Trophoblast cell (in vitro differentiated cells and primary cell): ENCODE data around the gene WDR6.

Experiments used
- DNase-seq, 2 donors: peaks; one replicate each; pipeline ENCODE4 v3.0.0-alpha.2; 2016
- H2AFZ ChIP-seq: 2 replicates; pipeline ENCODE4 v1.6.1; 2013; ENCODE audit warnings: low read length, moderate library complexity, mild to moderate bottlenecking; ENCODE audit not compliant: insufficient read depth, poor library complexity
- H2AK5ac ChIP-seq: 2 replicates; pipeline ENCODE4 v1.6.1; 2013; ENCODE audit warnings: mild to moderate bottlenecking, low read length
- H2BK120ac ChIP-seq: 2 replicates; pipeline ENCODE4 v1.6.1; 2013; ENCODE audit warnings: low read length, mild to moderate bottlenecking, moderate library complexity; ENCODE audit not compliant: insufficient read depth, poor library complexity
- H2BK12ac ChIP-seq: 2 replicates; pipeline ENCODE4 v1.6.1; 2013; ENCODE audit warnings: mild to moderate bottlenecking, low read length, moderate library complexity
- H2BK5ac ChIP-seq: 2 replicates; pipeline ENCODE4 v1.6.1; 2013; ENCODE audit warnings: low read length, low read depth, moderate library complexity, mild to moderate bottlenecking; ENCODE audit not compliant: poor library complexity
- H3K14ac ChIP-seq: 2 replicates; pipeline ENCODE4 v1.6.1; 2013; ENCODE audit warnings: mild to moderate bottlenecking, low read length
- H3K18ac ChIP-seq: 2 replicates; pipeline ENCODE4 v1.6.1; 2013; ENCODE audit warnings: mild to moderate bottlenecking, low read length
- H3K23ac ChIP-seq: 2 replicates; pipeline ENCODE4 v1.6.1; 2013; ENCODE audit warnings: low read length
- H3K27ac ChIP-seq: 2 replicates; pipeline ENCODE4 v1.5.1; 2013; ENCODE audit warnings: low read depth, mild to moderate bottlenecking, inconsistent platforms, low read length, moderate library complexity
- H3K27me3 ChIP-seq: 2 replicates; pipeline ENCODE4 v1.6.1; 2013; ENCODE audit warnings: inconsistent platforms, mild to moderate bottlenecking, low read length, moderate library complexity; ENCODE audit not compliant: insufficient read depth
- H3K36me3 ChIP-seq, 2 experiments: 1 replicate in 1 of 2; 2 replicates in 1 of 2; pipeline ENCODE4 v1.6.1; 2013; ENCODE audit warnings: low read length in 2 of 2, mild to moderate bottlenecking in 2 of 2, moderate library complexity in 1 of 2; ENCODE audit not compliant: insufficient read depth in 2 of 2, control insufficient read depth in 1 of 2
- H3K4ac ChIP-seq: 2 replicates; pipeline ENCODE4 v1.6.1; 2013; ENCODE audit warnings: low read depth, mild to moderate bottlenecking, low read length, moderate library complexity
- H3K4me1 ChIP-seq, 2 experiments: 1 replicate in 1 of 2; 2 replicates in 1 of 2; pipeline ENCODE4 v1.6.1; 2013; ENCODE audit warnings: low read length in 2 of 2, mild to moderate bottlenecking in 2 of 2, moderate library complexity in 1 of 2; ENCODE audit not compliant: insufficient read depth in 2 of 2, control insufficient read depth in 1 of 2
- H3K4me2 ChIP-seq: 2 replicates; pipeline ENCODE4 v1.6.1; 2013; ENCODE audit warnings: inconsistent platforms, mild to moderate bottlenecking, low read length, moderate library complexity
- H3K4me3 ChIP-seq: 2 replicates; pipeline ENCODE4 v1.5.1; 2013; ENCODE audit warnings: mild to moderate bottlenecking, low read depth, low read length, inconsistent platforms
- H3K79me1 ChIP-seq: one replicate; pipeline ENCODE4 v1.6.1; 2013; ENCODE audit warnings: low read length
- H3K79me2 ChIP-seq: 2 replicates; pipeline ENCODE4 v1.6.1; 2013; ENCODE audit warnings: low read length, mild to moderate bottlenecking; ENCODE audit not compliant: control insufficient read depth, insufficient read depth, poor library complexity
- H3K9ac ChIP-seq: 2 replicates; pipeline ENCODE4 v1.6.1; 2013; ENCODE audit warnings: mild to moderate bottlenecking, low read length
- H3K9me3 ChIP-seq: 2 replicates; pipeline ENCODE4 v1.6.1; 2013; ENCODE audit warnings: low read depth, mild to moderate bottlenecking, control low read depth, inconsistent platforms, low read length; ENCODE audit not compliant: insufficient read depth
- H4K12ac ChIP-seq: 2 replicates; pipeline ENCODE4 v1.6.1; 2013; ENCODE audit warnings: low read depth, mild to moderate bottlenecking, low read length, moderate library complexity
- H4K8ac ChIP-seq: 2 replicates; pipeline ENCODE4 v1.6.1; 2013; ENCODE audit warnings: low read depth, mild to moderate bottlenecking, low read length, moderate library complexity
- H4K91ac ChIP-seq: one replicate; pipeline ENCODE4 v1.6.1; 2013; ENCODE audit warnings: low read depth, mild to moderate bottlenecking, low read length, moderate library complexity
- WGBS: extraction: QIAGEN DNeasy Blood & Tissue Kit; methylation state at CpG from one replicate; pipeline ENCODE4 v1.1.7; 2013; ENCODE audit warnings: missing lambda C conversion rate; ENCODE audit not compliant: insufficient read length, insufficient coverage; ENCODE audit errors: extremely low coverage; 5-methylcytosine and 5-hydroxymethylcytosine counted together

Gene WDR6

DNA sequence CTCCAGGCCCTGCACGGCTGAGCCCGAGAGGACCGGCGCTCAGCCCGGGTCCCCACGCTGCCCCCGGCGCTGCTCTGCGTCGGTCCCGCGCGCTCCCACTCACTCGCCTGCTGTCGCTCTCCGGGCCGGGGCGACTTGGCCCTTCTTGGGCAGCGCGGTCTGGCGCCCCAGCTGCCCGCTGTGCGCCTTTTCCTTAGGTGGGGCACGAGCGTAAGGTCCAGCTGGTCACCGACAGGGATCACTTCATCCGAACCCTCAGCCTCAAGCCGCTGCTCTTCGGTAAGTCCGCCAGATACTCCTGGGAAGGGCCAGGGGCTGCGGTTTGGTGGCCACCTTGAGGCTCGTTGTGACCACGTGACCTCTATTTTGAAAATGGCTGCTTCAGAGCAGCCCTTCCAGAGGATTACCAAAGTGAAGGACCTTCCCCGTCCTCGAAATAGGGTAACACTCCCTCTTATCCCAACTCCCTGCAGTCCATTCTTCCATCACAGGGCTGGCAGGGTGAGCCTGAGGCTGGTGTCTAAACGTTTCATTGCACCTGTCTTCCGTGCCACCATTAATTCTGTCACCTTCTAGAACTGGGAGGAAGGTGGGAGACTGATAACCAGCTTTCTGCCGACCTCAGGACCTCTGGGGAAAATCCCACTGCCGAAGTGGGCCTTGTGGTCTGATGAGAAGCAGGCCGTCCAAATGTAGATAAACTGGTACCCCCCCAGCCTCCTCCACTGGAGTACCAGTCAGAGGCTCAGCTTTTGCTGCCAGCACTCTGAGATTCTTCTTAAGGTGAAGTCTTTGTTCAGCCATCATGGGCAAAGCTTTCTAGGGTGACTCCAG lies 16.3 kb upstream of the WDR6 start:
- H3K4me1 ChIP-seq, result peaks cover 13 to 15% of the 10 kb centered on the region in 2 experiments
- no peak overlapping the region for H3K27ac ChIP-seq
- no peaks in the 10 kb centered on the region for H3K27me3 ChIP-seq
- peak in 1 of 2 donors; percentile 31 for DNase-seq
- H4K8ac ChIP-seq, result peak overlapping the region; percentile 72
- peaks cover 10% of the 10 kb centered on the region for H3K79me1 ChIP-seq
- H3K4me3 ChIP-seq, result peak overlapping the region; percentile 78
- no peak overlapping the region for H2BK5ac ChIP-seq
- H2AK5ac ChIP-seq, result peak overlapping the region; percentile 7
- H2BK12ac ChIP-seq, result no peak overlapping the region
- H3K9me3 ChIP-seq, result no peaks in the 10 kb centered on the region
- H3K9ac ChIP-seq, result peak overlapping the region; percentile 77
- peak overlapping the region; percentile 29 for H2BK120ac ChIP-seq
- peak overlapping the region; percentile 32 for H3K14ac ChIP-seq
- no CpG with 5 or more reads among the region's 40 CpGs for WGBS
- H3K4me2 ChIP-seq, result peak overlapping the region; percentile 89
- peak overlapping the region; percentile 71 for H4K91ac ChIP-seq
- peak overlapping the region; percentile 19 for H2AFZ ChIP-seq
- no peaks in the 10 kb centered on the region for H3K36me3 ChIP-seq
- H3K79me2 ChIP-seq, result peaks cover 3% of the 10 kb centered on the region
- peak overlapping the region; percentile 57 for H3K18ac ChIP-seq
- H3K23ac ChIP-seq, result no peak overlapping the region
- H4K12ac ChIP-seq, result peak overlapping the region; percentile 10
- H3K4ac ChIP-seq, result peak overlapping the region; percentile 59

DNA sequence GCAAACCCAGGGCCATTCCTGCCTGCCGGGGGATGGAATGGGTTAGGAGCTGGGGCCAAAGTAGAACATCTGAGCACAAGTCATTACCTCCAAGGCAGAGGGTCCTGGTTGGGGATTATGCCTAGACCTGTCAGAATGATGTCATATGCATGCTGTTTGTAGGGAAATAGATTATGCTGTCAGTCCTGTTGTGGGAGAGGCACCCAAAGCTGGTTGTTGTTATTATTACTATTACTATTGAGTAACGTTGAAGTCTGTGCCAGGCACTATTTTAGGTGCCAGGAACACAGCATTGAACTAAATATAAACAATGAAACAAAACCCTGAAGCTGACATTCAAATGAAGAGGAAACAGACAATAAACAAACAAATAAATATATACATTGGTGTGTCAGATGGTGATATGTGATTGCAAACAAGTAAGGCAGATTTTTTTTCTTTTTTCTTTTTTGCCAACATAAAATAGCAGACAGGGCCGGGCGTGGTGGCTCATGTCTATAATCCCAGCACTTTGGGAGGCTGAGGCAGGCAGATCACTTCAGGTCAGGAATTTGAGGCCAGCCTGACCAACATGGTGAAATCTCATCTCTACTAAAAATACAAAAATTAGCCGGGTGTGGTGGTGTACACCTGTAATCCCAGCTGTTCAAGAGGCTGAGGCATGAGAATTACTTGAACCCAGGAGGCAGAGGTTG lies 15.2 kb upstream of the WDR6 start:
- H3K4me1 ChIP-seq, result peaks cover 13 to 15% of the 10 kb centered on the region in 2 experiments
- no peak overlapping the region for H3K18ac ChIP-seq
- no peak overlapping the region for H2AK5ac ChIP-seq
- H3K79me1 ChIP-seq, result peaks cover 10% of the 10 kb centered on the region
- no peak overlapping the region for H2BK120ac ChIP-seq
- no peak overlapping the region for H4K91ac ChIP-seq
- no peak overlapping the region for H3K4me3 ChIP-seq
- H3K36me3 ChIP-seq, result peaks cover 0 to 2% of the 10 kb centered on the region in 2 experiments
- no peak overlapping the region for H2BK12ac ChIP-seq
- no peak overlapping the region for H4K8ac ChIP-seq
- H2BK5ac ChIP-seq, result no peak overlapping the region
- H3K79me2 ChIP-seq, result peaks cover 3% of the 10 kb centered on the region
- no peaks in the 10 kb centered on the region for H3K9me3 ChIP-seq
- H3K27ac ChIP-seq, result no peak overlapping the region
- H3K9ac ChIP-seq, result no peak overlapping the region
- H4K12ac ChIP-seq, result no peak overlapping the region
- H3K23ac ChIP-seq, result no peak overlapping the region
- DNase-seq, result no peak
- H2AFZ ChIP-seq, result no peak overlapping the region
- no peak overlapping the region for H3K4me2 ChIP-seq
- no peaks in the 10 kb centered on the region for H3K27me3 ChIP-seq
- no peak overlapping the region for H3K14ac ChIP-seq
- no peak overlapping the region for H3K4ac ChIP-seq
- no CpG with 5 or more reads among the region's 5 CpGs for WGBS

DNA sequence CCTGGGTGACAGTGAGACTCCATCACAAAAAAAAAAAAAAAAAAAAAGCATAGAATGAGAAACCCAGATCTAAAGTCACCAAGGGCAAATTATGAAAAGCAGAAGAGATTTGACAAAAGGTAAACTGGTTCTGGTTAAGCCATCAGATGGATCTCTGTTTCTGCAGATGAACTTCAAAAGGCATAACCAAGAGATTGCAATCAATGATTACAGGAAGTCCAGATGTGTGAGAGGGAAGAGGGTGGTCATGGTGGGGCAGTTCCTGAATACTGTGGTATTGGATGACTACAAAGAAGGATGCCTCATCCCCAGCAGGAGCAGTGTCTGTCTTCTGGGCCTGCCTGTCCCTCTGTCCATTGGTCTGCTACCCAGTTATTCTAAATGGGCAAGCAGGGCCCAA lies 13.4 kb upstream of the WDR6 start:
- Histone ChIP-seq H3K79me2 (peaks cover 3% of the 10 kb centered on the region), H3K4me3 (no peak overlapping the region), H4K8ac (no peak overlapping the region), H3K36me3 (peaks cover 0 to 2% of the 10 kb centered on the region in 2 experiments), H3K4ac (no peak overlapping the region), H2BK5ac (no peak overlapping the region), H3K18ac (no peak overlapping the region), H3K23ac (no peak overlapping the region), H2BK120ac (no peak overlapping the region), H3K27ac (no peak overlapping the region), H3K27me3 (no peaks in the 10 kb centered on the region), H4K12ac (no peak overlapping the region), H3K14ac (no peak overlapping the region), H2AFZ (no peak overlapping the region), H3K9ac (no peak overlapping the region), H3K9me3 (no peaks in the 10 kb centered on the region), H3K4me2 (no peak overlapping the region), H3K4me1 (peaks cover 13 to 15% of the 10 kb centered on the region in 2 experiments), H2AK5ac (no peak overlapping the region), H4K91ac (no peak overlapping the region), H2BK12ac (no peak overlapping the region), H3K79me1 (peaks cover 10% of the 10 kb centered on the region)
- no peak for DNase-seq

DNA sequence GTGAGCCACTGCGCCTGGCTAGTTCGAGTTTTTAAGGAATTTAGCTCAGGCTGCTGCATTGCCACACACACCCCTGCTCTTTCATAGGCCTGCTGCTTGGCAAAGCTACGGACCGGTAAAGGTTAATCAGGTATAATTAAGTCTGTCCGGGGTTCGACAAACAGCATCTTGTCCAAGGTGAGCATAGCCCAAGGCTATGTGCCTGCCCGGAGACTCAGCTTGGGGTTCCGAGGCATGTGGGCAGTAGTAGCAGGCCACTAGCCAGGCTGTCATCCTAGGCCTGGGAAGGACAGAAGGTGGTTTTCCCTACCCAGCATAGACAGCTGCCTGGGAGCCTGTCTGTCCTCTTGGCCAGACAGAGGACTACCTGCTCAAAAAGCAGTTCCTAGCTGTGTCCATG lies 10.6 kb upstream of the WDR6 start:
- Histone ChIP-seq H3K4me3 (no peak overlapping the region), H2AFZ (no peak overlapping the region), H3K23ac (no peak overlapping the region), H3K27me3 (no peaks in the 10 kb centered on the region), H3K79me1 (no peaks in the 10 kb centered on the region), H3K14ac (no peak overlapping the region), H3K79me2 (no peaks in the 10 kb centered on the region), H4K8ac (no peak overlapping the region), H3K27ac (no peak overlapping the region), H2AK5ac (no peak overlapping the region), H3K9ac (no peak overlapping the region), H3K4me1 (no peaks in the 10 kb centered on the region), H3K4ac (no peak overlapping the region), H4K12ac (no peak overlapping the region), H2BK12ac (no peak overlapping the region), H4K91ac (no peak overlapping the region), H3K18ac (no peak overlapping the region), H3K36me3 (peaks cover 0 to 2% of the 10 kb centered on the region in 2 experiments), H3K4me2 (no peak overlapping the region), H3K9me3 (no peaks in the 10 kb centered on the region), H2BK5ac (no peak overlapping the region), H2BK120ac (no peak overlapping the region)
- no peak for DNase-seq
- WGBS, result no CpG with 5 or more reads among the region's 8 CpGs
